ENCODE measurements around the gene CCND2. TPM values are rescaled to one million over a fixed set of nuclear protein-coding genes. Genes with fewer than 3 reads are reported as not detected.

CCND2 gene
- 23.9 and 92.3 TPM in 2 replicates for total RNA-seq

GRCh38 chr12:4273652-4274395 is at the start of gene CCND2:
Gene CCND2, plus strand, starts transcription at chr12:4273762. Its CDS starts 279 bp downstream, at chr12:4274041.

DNA sequence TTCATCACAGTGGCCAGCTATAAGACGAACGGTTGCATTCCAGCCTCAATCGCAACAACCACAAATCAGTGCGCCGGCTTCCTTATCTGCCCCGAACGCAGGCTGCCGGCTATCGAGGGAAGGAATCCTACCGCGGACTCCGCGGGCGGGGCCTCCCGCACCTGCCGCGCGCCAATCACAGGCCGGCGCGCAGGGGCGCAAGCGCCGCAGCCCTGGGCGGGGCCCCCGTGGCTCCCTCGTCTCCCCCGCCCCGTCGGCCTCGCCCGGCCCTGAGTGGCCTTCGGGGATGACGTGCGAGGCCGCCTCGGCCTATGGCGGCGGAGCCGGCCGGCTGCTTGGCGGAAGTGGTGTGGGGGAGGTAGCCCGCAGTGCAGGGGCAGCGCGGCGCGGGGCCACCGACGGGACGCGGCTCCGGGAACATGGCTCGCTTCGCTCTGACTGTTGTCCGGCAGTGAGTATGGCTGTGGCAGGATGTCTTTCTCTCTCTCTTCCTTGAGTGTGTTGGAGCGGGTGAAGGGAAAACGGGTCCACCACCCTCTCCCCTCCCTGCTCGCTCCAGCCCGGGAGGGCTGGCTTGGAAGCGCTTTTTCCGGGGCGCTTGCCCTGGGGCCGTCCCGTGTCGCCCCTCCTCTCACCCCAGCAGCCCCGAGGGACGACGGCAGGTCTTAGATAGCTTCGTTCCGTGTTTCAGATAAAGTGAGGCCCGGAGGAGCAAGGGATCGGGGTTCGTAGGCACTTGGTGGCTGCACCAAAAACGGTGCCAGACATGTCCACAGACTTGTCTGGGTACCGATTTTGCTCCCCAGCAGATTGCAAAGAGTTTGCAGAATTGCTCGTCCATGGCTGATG is 47.5 kb downstream of the CCND2 start, which contains the start of gene TIGAR:
TSS of gene TIGAR (plus strand) at position 361 of the 849 bp plus-strand sequence. CDS start at position 420, 59 bp downstream.

Other genes starting within 250 kb of the CCND2 start
- 5.4 and 8.9 TPM in 2 replicates for gene TIGAR, start 47.5 kb downstream of the CCND2 start, total RNA-seq
- not detected in 2 replicates for gene FGF23, start 106.0 kb downstream of the CCND2 start, total RNA-seq
- not detected in 2 replicates for gene FGF6, start 172.1 kb downstream of the CCND2 start, total RNA-seq